DMS 273 (cell line): Measurements from ENCODE around the gene MVB12B.

Experiments
- DNase-seq: peaks from one replicate; lab custom pipeline; 2025; ENCODE audit not compliant: unreplicated experiment; lab: John Stamatoyannopoulos, UW

The MVB12B gene

DNA sequence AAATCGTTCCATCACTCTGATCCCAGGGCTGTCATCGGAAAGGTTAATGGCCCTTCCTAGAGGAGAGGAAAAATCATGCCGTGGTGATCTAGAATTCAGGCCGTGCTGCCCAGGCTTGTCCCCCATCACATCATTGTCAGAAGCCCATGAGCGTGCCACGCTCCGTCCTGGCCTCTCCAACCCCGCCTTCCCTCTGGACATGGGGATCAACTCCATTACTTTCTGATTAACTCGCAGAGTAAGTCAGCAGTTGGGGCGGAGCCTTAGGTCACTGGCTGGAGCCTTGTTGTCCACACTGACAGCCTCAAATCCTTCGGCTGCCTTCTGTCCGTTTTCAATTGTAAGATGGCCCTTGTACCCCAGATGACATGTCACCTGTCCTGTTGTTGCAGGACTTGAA lies 75.0 kb downstream of the MVB12B start:
- DNase-seq: no peak

DNA sequence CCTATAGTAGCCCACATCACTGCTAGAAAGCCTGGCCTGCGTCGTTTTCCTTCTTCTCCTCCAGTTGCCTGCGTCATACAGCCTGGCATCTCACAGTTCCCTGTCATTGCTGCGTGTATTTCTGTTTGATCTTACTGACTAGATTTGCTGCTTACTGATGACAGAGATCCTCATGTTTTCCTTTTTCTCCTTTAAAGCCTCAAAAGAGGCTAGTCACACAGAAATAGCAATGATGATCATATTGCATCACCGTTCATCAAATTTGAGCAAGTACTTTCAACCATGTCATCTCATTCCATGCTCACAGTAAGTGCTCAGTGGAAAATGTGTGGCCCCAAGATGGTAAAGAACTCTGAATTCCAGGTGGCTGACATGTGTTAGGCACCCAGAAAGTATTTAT lies 76.8 kb downstream of the MVB12B start:
- DNase-seq: no peak

DNA sequence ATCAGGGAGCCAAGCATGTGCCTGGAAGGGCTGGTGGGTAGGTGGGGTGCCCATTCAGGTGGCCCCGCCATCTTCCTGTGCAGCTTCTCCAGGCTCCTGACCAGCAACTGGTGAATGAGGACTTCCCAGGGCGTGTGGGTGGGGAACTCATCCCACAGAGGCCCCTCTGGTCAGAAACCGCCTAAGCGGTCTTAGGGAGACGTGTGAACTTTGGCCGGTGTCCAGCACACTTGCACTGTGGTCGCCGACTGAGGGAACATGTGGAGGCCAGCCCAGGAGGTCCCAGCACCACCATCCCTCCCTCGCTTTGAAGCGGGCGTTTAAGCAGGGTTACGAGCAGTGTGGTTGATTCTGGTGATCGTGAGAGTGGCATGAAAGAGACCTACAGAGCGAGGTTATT lies 77.8 kb downstream of the MVB12B start:
- DNase-seq: no peak

DNA sequence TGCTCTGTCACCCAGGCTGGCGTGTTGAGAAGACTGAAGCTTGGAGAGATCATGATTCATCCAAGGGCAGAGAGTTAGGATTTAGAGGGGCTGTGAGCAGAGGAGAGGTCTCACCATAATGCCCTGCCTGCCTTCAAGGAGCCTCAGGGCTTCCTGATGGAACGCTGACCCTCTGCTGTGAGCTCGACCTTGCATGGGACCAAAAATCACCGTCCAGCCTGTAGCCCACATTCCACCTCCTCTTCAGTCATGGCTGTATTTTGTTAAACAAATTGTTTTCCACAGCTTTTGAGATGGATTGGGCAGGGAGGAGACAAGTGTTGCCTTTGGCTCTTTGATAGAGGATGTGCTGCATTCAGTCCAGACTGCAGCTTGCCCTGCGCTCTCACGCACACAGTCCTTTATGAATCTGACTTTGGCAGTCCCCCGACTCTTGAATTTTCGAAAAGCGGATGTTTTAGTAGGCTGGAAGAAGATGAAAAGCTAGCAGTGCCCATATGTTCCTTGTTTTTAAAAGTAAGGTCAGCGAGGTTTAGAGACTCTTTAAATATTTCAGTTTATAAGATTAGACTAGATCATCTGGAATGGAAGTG lies 79.5 kb downstream of the MVB12B start:
- no peak for DNase-seq

GRCh38 chr9:126407114-126407870 lies 80.7 kb downstream of the MVB12B start:
- DNase-seq: no peak

GRCh38 chr9:126408004-126408403 lies 81.4 kb downstream of the MVB12B start:
- DNase-seq: no peak

GRCh38 chr9:126410229-126410628 lies 83.6 kb downstream of the MVB12B start:
- DNase-seq: no peak

GRCh38 chr9:126411225-126411947 lies 84.8 kb downstream of the MVB12B start:
- no peak for DNase-seq

DNA sequence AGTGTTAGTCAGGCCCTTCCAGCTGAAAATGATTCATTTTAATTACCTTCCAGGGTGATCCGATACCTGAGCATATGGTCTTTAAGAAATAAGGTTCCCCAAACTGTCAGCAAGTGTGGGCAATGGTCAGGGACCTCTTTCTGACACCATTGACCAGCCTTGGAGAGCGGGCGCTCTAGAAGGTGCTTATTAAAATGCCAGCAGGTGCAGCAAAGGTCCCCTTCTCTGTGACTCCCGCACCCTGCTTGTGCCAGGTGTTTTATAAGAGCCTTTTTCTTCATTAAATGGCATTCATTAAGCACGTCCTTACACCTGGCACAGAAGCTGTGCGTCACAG lies 85.3 kb downstream of the MVB12B start:
- DNase-seq: no peak

DNA sequence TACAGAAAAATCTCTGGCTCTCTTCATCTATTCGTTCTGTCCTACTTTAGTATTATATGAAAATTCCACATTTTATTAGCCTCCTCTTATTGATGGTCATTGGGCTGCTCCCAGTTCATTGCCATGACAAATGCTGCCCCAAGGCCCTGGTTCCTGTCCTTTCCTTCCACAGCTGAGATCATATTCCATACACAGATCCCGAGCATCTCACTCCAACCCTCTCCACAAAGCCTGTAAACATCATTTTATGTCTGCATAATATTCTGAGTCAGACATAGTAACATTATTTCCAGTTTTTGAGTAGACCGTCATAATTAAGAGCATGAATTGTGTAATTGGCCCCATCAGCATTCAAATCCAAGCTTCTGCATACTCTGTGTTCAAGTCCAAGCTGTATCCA lies 86.3 kb downstream of the MVB12B start:
- no peak for DNase-seq

DNA sequence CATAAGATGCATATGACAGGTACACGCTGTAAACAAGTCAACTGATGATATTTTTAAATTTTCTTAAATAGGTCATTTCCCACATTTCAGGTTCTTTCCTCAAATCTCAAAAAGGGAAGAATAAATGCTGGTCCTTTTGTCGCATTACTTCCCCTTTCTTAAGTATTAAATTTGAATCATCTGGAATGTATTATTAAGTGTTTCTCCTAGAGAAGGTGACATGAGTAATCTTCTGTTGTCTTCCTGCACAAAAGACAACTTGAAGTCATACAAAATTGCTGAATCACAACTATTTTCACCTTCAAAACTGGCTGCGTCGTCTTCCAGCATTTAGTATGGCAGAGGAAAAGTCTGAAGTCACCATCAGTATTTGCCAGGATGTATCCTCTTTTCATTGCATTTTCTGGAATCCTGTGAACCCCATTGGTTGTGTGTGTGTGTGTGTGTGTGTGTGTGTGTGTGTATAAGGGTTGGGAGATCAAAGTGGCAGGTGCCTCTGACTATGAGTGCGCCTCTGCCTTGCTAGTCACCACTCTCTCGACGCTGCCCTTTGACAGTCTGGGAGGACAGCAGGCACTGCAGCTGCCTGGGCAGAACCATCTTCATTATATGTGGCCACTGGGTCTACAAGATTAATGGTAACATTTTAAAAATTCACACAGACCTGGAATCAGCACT lies 86.9 kb downstream of the MVB12B start:
- DNase-seq: no peak

DNA sequence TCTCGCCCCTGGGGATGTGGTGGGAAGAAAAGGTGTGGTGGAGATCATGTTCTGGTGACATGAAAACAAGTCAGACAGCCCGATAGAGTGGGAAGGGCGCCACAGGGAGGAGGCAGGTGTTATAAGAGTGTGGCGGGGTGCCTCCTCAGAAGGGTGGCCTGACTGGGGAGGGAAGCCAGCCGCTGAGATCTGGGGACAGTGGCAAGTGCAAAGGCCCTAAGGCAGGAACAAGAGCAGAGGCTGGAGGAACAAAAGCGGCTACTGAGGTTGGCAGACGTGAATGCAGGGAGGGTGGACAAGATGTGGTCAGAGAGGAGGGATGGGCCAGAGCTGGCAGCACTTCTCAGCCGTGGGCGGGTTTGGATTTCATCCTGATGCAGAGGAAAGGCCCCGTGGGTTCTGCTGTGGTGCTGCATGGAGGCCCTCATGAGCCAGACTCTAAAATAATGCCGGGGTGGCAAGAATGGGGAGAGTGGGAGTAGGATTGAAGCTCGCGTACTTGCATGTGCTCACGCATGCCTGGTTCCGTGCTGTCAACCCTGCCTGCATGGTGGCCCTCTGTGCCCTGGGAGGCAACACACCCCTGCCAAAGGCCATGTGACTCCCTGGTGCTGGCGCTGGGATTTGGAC lies 89.2 kb downstream of the MVB12B start:
- DNase-seq: no peak

DNA sequence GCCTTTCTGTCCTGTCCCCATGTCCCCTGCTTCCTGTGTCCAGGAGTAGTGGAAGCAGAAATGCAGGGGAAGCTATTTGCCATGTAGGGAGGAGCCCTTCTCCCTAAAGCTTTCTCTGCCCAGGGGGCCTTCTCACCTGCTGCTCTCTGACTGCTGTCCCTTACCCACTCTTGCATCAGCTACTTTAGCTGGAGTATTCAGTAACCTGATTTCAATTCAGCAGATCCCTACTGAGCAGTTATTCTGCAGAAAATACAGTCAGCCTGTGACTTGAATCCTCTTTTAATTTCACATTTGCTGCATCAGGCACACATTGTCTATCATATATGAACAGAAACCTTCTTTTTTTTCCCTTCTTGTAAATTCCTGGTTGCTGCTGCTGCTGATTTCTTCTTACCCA lies 90.4 kb downstream of the MVB12B start:
- no peak for DNase-seq

DNA sequence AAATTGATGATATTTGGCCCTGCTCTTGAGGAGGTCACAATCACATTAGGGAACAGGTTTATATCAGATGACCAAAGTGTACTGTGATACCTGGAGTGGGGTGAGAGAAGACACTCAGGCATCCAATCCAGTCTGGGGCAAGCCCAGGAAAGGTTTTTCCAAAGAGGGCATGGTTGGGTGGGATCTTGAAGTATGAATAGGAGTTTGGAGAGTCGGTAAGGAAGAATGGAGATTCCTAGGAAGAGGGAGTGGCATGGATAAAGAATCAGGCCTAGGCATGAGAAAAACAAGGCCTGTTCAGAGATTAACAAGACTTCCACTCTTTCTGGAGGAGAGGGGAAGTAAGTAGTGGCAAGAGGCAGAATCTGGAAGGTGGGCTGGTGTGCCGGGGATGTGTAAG lies 91.1 kb downstream of the MVB12B start:
- DNase-seq: no peak

GRCh38 chr9:126418608-126419007 lies 92.0 kb downstream of the MVB12B start:
- no peak for DNase-seq

- no peak for DNase-seq
Observed at GRCh38 chr9:126419475-126419874, 92.8 kb downstream of the MVB12B start.

DNA sequence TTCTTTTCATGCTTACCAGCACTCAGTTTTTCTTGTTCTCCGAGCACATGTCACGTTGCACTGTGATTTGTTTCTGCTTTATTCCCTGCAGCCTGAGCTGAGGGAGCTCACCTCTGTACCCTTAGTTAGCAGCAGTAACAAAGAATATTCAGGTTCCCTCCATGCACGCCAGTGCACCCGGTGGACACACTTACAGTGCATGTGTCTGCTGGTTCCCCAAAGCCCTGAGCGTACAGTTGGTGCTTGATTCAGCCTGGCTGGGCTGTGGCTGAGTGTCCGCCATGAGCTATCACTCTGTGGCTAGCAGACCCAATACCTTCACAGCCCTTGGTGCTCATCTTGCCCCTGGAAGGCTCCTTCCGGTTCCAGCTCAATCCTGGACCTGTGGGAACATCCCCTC lies 93.5 kb downstream of the MVB12B start:
- DNase-seq: no peak

- DNase-seq: no peak
Observed at GRCh38 chr9:126420643-126421564, 94.3 kb downstream of the MVB12B start.

- DNase-seq: no peak
Observed at GRCh38 chr9:126421567-126422428, 95.2 kb downstream of the MVB12B start.
